HFFc6 (cell line): ENCODE results near the gene NDUFAF8. TPM values are rescaled to one million over a fixed set of nuclear protein-coding genes. Genes with fewer than 3 reads are reported as not detected.

Experiments used
- DNase-seq: peaks from one replicate; pipeline ENCODE4 v3.0.0-alpha.2; 2018
- H3K27ac Mint-ChIP-seq: 2 replicates; pipeline ENCODE4 v1.8.0; 2020; ENCODE audit warnings: mild to moderate bottlenecking, mixed read lengths
- H3K27me3 Mint-ChIP-seq: 2 replicates; pipeline ENCODE4 v1.8.0; 2021; ENCODE audit warnings: mild to moderate bottlenecking, moderate library complexity, mixed read lengths; ENCODE audit not compliant: insufficient read depth
- H3K36me3 Mint-ChIP-seq: 2 replicates; pipeline ENCODE4 v1.8.0; 2021; ENCODE audit warnings: low read depth, mixed read lengths
- H3K4me1 Mint-ChIP-seq: 2 replicates; pipeline ENCODE4 v1.8.0; 2020; ENCODE audit warnings: low read depth, mixed read lengths
- H3K4me3 Mint-ChIP-seq: 2 replicates; pipeline ENCODE4 v1.8.0; 2020; ENCODE audit warnings: mild to moderate bottlenecking, moderate library complexity, mixed read lengths
- H3K9me3 Mint-ChIP-seq: 2 replicates; pipeline ENCODE4 v1.8.0; 2020; ENCODE audit warnings: mild to moderate bottlenecking, mixed read lengths
- total RNA-seq, 6 experiments: library from RNA; stranded (reverse); fragmentation: NEBNext Ultra II Directional; extraction: Animal tissue kit (Norgen Biotek cat#: 25700); gene quantifications; 2 replicates in 1 of 6; 3 replicates in 5 of 6; pipeline ENCODE4 v1.2.3, GENCODE V29; 2021
- TF ChIP-seq, protein P1 (sequence below): fragments of 200-600 bp; sonication (generic); IDR thresholded peaks from 2 replicates; pipeline ENCODE4 v1.5.0; 2021; ENCODE audit warnings: antibody characterized with exemption, mild to moderate bottlenecking

Gene NDUFAF8
- total RNA-seq, 6 experiments from 2014 or later = 67.0 to 103 (median 87.9) TPM

DNA sequence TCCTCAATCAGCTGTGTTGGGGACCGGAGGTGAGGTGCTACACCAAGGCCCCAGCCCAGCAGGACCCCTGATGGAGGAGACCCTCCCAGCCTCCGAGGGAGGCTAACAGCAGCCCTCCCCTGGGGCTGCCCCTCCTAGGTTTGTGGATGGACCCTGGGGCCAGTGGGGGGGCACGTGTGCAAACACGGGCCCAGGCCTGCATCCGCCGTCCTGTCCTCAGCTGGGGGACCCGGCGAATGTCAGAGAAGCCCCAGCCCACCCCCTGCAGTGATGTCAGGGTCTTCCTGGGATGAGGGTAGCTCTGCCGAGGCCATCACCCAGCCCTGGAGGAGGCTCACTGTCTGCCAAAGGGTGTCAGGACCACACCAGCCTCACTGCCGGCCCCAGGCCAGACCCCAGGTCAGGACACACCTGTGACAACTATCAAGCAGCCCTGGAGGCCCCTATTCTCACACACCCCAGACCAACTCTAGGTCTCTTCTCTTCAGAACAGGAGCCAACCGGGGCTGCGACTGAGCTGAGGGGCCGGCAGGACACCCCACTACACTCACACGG lies 43.1 kb upstream of the NDUFAF8 start:
- Mint-ChIP-seq H3K27ac (no peak overlapping the region), H3K4me1 (no peaks in the 10 kb centered on the region), H3K4me3 (no peak overlapping the region), H3K27me3 (no peaks in the 10 kb centered on the region), H3K9me3 (no peaks in the 10 kb centered on the region), H3K36me3 (no peaks in the 10 kb centered on the region)
- TF ChIP-seq, protein P1, sequence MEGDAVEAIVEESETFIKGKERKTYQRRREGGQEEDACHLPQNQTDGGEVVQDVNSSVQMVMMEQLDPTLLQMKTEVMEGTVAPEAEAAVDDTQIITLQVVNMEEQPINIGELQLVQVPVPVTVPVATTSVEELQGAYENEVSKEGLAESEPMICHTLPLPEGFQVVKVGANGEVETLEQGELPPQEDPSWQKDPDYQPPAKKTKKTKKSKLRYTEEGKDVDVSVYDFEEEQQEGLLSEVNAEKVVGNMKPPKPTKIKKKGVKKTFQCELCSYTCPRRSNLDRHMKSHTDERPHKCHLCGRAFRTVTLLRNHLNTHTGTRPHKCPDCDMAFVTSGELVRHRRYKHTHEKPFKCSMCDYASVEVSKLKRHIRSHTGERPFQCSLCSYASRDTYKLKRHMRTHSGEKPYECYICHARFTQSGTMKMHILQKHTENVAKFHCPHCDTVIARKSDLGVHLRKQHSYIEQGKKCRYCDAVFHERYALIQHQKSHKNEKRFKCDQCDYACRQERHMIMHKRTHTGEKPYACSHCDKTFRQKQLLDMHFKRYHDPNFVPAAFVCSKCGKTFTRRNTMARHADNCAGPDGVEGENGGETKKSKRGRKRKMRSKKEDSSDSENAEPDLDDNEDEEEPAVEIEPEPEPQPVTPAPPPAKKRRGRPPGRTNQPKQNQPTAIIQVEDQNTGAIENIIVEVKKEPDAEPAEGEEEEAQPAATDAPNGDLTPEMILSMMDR = no peak
- no peak for DNase-seq

GRCh38 chr17:81196505-81197408 lies 42.4 kb upstream of the NDUFAF8 start:
- Mint-ChIP-seq H3K4me1 (no peaks in the 10 kb centered on the region), H3K4me3 (no peak overlapping the region), H3K9me3 (no peaks in the 10 kb centered on the region), H3K27ac (no peak overlapping the region), H3K36me3 (no peaks in the 10 kb centered on the region), H3K27me3 (no peaks in the 10 kb centered on the region)
- TF ChIP-seq, protein P1 = no peak
- DNase-seq = no peak

- TF ChIP-seq, protein P1 = no peak
- Mint-ChIP-seq H3K27ac (no peak overlapping the region), H3K4me3 (no peak overlapping the region), H3K27me3 (no peaks in the 10 kb centered on the region), H3K36me3 (no peaks in the 10 kb centered on the region), H3K4me1 (no peaks in the 10 kb centered on the region), H3K9me3 (no peaks in the 10 kb centered on the region)
- DNase-seq = no peak
Observed at GRCh38 chr17:81197409-81197795, 41.7 kb upstream of the NDUFAF8 start.

- no peaks in the 10 kb centered on the region for H3K9me3 Mint-ChIP-seq
- H3K27ac Mint-ChIP-seq = no peak overlapping the region
- no peaks in the 10 kb centered on the region for H3K36me3 Mint-ChIP-seq
- H3K27me3 Mint-ChIP-seq = no peaks in the 10 kb centered on the region
- TF ChIP-seq, protein P1 = no peak
- no peak for DNase-seq
- H3K4me1 Mint-ChIP-seq = no peaks in the 10 kb centered on the region
- H3K4me3 Mint-ChIP-seq = no peak overlapping the region
Observed at GRCh38 chr17:81197831-81198490, 41.2 kb upstream of the NDUFAF8 start.

DNA sequence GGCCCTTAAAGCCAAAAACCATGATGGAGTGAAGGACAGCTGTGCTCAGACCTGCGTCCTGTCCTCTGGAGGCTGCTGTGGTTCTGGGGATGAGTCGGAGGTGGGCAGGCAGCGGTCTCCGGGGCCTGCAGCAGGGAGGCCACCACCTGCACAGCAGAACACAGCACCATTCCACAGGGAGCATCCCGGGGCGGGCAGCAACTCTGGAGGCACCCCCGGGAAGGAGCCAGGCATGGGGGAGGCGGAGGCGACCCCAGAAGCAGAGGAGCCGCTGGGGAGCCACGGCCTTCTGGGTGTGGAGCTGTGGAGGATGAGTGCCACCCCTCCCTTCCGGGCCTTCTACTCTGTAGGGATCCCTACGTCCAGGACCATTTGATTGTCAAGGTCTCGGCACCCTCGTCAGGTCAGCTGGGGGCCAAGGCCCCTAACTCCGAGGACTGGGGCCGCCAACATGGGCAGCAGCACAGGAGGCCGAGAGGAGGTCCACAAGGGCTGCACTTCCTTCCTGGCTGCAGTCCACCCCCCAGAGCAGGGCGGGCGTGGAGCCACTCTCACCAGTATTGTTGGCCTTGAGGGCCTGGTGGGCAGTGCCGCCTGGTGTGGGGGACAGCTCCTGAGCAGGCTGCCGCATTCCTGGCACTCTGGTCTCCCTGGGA lies 40.2 kb upstream of the NDUFAF8 start:
- no peaks in the 10 kb centered on the region for H3K36me3 Mint-ChIP-seq
- DNase-seq = no peak
- no peaks in the 10 kb centered on the region for H3K9me3 Mint-ChIP-seq
- H3K4me1 Mint-ChIP-seq = no peaks in the 10 kb centered on the region
- no peak overlapping the region for H3K27ac Mint-ChIP-seq
- TF ChIP-seq, protein P1 = no peak
- H3K4me3 Mint-ChIP-seq = no peak overlapping the region
- H3K27me3 Mint-ChIP-seq = no peaks in the 10 kb centered on the region
